HG02642 (cell line): ENCODE measurements around the gene GCNT3.
"Not testable (repeated sequence)": the region's sequence is repeated elsewhere in the genome, so short reads cannot be mapped to it uniquely, and the experiment has no call there.

ENCODE experiments used
- ATAC-seq: cut with Tn5 transposase; IDR thresholded peaks from one replicate; pipeline ENCODE4 v1.9.1; 2021; ENCODE audit warnings: mild to moderate bottlenecking; ENCODE audit not compliant: unreplicated experiment, poor library complexity

The GCNT3 gene

DNA sequence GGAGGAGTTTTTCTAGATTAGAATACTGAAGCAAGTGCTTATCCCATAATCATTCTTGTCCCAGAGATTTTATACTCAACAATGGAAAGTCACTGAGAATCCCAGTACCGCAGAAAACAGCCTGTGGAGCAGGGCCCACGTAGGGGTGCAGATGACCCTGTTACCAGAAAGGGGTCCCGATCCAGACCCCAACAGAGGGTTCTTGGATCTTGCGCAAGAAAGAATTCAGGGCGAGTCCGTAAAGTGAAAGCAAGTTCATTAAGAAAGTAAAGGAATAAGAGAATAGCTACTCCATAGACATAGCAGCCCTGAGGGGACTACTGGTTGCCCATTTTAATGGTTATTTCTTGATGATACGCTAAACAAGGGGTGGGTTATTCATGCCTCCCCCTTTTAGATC is 2.6 kb downstream of the GCNT3 start:
- no peak for ATAC-seq

DNA sequence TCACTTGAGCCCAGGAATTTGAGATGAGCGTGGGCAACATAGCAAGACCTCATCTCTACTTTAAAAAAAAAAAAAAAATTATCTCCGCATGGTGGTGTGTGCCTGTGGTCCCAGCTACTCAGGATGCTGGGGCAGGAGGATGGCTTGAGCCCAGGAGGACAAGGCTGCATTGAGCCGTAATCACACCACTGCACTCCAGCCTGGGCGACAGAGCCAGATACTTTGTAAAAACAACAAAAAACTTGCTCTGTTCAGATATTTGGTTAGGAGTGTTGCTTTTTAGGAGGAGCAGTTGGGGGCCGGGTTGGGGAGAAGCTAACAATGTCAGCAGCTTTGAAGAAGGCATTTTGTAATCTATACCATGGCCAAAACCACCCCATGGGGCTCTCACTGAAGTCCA is 4.1 kb downstream of the GCNT3 start:
- ATAC-seq: no peak

DNA sequence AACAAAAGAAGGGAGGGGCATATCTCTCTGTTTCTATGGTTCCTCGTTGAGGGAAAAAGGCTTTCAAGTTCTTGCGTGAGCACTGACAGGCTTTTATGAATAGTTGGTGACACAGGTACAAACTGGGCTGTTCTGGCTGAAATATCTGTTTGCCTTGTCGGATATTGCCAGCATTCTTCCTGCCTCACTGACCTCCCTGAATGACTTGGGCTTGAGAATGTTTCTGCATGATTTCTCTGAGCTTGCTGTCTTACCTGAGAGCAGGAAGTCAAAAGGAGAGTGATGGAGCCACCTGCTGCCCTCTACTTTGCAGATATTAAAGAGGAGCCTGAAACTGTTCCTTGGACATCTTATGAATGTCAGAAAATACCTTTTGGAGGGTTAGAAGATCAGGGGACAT is 4.8 kb downstream of the GCNT3 start:
- ATAC-seq: no peak

DNA sequence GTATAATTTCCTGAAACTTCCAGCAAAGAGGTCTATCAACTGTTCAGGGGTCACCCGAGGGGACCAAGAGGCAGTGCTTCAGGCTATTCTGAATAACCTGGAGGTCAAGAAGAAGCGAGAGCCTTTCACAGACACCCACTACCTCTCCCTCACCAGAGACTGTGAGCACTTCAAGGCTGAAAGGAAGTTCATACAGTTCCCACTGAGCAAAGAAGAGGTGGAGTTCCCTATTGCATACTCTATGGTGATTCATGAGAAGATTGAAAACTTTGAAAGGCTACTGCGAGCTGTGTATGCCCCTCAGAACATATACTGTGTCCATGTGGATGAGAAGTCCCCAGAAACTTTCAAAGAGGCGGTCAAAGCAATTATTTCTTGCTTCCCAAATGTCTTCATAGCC is 6.8 kb downstream of the GCNT3 start:
- no peak for ATAC-seq

DNA sequence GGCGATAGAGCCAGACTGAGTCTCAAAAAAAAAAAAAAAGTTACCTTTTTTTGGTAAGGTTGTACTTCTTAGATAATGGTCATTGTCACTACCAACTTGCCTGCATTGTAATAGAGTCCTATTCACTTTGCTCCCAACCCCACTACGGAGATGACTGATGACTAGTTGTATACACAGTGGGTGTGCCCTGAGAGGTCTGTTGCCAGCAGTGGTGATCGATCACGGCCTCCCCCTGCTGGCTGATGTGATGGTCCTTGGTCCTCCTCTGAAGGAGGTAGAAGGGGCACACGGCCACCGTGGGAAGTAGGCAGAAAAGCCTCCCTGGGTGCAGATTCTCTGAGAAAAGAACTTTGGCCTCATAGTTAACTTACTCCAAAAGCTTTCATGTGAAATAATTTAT is 10.7 kb downstream of the GCNT3 start:
- peak; percentile 70 for ATAC-seq

DNA sequence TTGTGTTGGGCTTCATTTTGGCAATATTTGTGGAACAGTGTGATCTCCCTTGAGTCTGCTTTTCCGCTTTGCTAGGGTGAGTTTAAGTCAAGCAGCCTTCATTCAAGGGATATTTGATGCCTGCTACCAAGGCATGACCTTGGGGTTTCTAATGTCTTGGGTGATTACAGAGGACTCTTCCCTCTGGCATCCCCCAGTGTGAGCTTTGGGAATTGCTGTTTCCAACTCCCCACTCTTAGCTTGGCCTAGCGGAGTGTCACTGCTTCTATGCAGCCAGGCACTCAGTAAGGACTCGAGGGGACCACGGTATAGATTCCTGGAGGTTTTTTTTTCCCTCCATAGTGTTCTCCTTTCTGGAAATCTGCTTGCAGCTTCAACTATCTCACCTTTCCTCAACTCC is 21.1 kb downstream of the GCNT3 start:
- no peak for ATAC-seq

DNA sequence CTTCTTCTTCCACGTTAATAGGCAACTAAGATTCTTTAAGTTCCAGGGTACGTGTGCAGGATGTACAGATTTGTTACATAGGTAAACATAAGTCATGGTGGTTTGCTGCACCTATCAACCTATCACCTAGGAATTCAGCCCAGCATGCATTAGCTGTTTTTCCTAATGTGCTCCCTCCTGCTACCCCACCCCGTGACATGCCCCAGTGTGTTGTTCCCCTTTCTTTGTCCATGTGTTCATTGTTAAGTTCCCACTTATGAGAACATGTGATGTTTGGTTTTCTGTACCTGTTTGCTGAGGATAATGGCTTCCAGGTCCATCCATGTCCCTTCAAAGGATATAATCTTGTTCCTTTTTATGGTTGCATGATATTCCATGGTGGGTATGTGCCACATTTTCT is 24.6 kb downstream of the GCNT3 start:
- ATAC-seq: no peak

DNA sequence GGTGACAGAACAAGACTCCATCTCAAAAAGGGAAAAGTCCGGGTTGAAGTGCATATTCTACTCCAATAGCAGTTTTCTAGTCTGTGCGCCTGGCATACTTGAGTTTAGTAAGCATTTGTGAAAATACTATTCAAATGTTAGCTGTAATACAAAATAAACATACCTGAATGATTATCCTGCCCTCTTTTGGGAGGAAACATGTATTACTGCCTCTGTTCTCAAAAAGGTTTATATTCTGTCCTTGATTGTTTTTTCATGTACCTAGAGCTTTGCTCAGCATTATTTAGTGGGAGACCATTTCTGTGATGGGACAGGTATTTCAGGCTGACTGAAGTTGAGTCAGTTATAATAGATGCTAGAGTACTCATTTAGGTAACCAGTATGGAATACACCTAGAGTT is 25.9 kb downstream of the GCNT3 start:
- ATAC-seq: not testable (repeated sequence)

DNA sequence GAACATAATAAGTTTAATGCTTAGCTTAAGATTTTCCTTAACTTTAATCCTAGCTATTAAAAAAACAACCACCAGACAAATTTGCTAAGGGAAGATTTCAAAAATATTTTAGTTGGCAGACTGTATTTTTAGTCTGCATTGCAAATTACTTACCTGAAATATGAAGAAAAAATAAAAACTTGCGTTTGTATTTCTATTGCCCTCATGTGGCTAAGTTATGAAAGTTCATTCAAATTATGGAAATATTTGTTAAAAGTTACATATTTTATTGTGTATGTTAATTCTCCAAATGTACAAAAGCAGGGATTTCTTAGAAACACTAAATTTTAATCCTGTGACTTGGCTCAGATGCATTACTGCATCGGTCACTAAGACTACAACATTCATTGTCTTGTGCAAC is 30.8 kb downstream of the GCNT3 start:
- ATAC-seq: no peak

DNA sequence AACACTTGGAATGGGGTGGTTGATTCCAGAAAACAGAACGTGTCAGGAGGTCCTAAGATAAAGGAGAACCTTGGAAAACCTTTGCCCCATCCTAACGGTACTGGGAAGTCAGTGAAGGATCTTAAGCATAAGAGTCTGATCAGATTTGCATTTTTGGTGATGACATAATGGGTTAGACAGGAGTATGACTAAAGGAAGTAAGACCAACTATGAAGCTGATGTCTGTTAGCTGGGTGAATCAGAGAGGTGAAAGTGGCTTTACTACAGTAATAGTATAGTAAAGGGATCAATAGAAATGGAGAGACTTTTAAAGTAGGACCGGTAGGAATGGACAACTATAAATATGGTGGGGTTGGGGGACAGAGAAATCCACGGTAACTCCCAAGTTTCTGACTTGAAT is 33.2 kb downstream of the GCNT3 start:
- no peak for ATAC-seq

DNA sequence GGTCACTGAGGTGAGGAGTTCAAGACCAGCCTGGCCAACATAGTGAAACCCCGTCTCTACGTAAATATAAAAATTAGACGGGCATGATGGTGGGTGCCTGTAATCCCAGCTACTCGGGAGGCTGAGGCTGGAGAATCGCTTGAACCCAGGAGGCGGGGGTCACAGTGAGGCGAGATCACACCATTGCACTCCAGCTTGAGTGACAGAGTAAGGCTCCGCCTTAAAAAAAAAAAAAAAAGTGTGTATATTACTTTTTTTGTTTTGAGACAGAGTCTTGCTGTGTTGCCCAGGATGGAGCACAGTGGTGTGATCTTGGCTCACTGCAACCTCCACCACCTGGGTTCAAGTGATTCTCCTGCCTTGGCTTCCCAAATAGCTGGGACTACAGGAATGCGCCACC is 34.2 kb downstream of the GCNT3 start:
- not testable (repeated sequence) for ATAC-seq

DNA sequence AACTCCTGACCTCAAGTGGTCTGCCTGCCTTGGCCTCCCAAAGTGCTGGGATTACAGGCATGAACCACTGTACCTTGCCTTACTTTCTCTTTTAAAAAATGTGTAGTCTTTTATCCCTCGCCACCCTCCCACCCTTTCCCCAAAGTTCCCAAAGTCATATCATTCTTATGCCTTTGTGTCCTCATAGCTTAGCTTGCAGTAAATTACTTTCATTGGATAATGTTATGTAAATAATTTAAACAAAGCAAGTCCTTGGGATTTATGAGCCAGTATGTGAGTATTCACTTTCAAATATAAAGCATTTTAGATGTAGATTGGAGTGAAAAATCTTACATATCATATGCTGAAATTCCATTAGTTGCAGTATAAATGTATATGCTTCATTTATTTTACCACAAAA is 34.7 kb downstream of the GCNT3 start:
- no peak for ATAC-seq

DNA sequence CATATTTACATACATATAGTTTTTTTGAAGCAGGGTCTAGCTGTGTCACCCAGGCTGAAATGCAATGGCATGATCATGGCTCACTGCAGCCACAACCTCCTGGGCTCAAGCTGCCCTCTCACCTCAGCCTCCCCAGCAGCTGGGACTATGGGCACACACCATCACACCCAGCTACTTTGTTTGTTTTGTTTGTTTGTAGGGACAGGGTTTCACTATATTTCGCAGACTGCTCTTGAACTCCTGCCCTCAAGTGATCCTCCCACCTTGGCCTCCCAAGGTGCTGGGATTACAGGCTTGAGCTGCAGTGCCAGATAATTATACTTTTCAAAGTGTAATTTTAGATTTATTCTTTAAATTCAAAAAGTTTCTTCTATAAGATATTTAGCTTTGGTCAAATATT is 35.5 kb downstream of the GCNT3 start:
- ATAC-seq: no peak

DNA sequence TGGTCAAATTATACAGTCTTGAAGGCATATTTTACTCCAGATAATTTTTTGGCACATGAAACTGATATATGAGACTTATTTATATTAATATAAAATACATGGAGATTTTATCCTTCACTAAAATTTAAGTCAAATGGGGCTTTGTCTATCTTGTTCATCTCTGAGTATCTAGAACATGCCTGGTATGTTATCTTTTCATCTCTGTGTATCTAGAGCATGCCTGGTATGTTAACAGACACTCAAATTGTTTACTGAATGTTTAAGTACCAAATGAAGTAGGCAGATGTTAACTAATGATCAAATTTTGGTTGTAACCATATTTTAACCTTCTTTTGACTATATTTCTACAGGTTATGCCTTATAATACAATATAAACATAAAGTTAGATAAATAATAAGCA is 38.0 kb downstream of the GCNT3 start:
- no peak for ATAC-seq

DNA sequence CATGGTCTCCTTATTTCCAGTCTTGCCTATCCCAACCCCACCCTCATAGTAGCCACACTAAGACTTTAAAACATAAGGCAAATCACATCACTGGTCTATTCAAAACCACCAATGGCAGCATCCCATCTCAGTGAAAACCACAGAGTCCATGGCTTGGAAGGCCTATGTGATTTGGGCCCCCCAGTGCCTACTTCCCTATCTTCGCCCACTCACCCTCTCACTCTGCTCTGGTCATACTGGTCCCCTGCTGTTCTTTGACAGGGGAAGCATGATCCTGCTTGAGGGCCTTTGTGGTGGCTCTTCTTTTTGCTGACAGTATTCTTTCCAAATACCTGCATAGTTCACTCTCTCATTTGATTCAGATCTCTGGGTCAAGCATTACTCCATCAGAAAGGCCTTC is 42.5 kb downstream of the GCNT3 start:
- ATAC-seq: no peak

DNA sequence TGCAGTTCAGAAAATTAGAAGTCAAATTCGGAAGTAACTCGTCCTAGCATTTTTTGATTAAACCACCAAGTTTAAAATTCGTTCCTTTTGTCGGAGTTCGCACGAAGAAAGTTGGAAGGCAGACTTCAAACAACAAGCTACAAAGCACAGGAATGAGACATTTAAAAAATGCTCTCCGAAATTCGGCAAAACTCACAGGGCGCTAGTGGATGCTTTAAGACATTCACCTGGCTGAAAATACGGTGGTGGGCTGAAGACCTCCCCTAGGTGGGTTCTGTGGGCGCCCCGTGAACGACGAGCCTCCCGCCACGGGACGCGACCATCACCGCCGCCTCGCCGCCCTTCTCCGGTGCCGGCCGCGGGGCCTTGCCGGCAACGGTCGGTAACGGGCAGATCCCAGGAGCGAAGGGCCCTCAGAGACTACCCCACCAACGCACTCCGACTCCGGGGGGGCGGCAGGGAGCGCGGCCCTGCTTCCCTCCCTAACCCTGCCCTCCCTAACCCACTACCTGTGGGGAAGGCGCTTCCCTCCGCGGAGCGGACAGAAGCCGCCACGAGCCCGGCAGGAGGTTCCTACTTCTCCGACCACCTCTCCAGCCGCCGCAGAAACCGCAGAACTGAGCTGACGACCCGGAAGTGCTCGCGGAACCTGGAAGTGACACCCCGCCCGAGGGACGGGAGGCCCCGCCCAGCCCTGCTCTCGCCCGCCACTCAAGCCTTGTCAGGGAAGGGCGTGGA is 45.5 kb downstream of the GCNT3 start, which contains the start of gene GTF2A2:
Gene GTF2A2 (minus strand): TSS at position 619 of the 738 bp plus-strand sequence. CDS start 5,238 bp downstream, outside the sequence.
- peak; percentile 99 for ATAC-seq

DNA sequence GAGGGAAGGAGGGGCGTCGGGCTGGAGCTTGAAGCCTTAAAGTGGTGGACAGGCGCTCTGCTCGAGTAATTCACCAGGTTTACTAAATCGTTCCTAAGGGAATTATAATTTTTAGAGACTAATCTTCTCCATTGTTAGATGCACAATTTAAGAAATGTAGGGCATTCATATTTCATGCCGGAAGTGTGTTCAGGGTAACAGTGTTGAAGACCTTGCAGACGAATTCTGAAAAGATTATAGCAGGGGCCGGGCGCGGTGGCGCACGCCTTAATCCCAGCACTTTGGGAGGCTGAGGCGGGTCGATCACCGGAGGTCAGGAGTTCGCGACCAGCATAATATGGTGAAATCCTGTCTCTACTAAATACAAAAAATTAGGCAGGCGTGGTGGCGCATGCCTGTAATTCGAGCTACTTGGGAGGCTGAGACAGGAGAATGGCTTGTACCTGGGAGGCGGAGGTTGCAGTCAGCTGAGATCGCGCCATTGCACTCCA is 46.1 kb downstream of the GCNT3 start:
- ATAC-seq: no peak

DNA sequence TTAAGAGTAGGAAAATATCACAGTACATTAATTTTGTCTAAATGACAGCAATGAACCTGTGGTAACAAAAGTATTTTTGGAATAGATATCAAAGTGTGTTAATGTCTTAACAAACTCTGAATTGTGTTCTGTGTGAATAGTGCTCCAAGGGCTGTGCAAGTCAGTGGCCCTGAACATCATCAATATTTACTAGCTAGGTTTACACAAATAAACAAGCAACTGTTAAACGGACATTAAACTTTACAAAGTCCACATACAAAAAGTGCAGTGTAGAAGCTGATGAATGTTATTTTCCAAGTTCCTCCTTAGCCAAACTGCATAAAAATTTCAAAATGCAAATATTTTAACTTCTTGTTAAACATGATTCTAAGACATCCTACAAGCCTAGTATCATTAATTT is 47.8 kb downstream of the GCNT3 start:
- ATAC-seq: no peak

DNA sequence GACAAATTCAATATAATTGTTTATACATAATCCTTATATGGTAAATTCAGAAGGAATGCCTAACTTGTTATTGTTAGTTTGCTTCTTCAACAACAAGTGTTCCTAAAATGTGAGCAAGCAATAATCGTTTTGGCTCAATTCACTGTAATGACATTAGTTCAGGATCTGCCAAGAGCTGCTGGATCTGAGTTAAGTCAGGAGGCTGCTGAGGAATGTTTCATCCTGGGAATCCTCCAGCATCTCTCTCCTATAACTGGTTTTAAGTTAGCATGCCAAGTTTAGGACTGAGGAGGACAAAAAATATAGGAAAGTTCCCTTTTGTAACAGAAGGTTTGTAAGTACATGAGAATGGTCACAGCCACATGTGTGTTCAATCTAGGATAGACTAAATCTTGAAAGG is 50.7 kb downstream of the GCNT3 start:
- no peak for ATAC-seq

DNA sequence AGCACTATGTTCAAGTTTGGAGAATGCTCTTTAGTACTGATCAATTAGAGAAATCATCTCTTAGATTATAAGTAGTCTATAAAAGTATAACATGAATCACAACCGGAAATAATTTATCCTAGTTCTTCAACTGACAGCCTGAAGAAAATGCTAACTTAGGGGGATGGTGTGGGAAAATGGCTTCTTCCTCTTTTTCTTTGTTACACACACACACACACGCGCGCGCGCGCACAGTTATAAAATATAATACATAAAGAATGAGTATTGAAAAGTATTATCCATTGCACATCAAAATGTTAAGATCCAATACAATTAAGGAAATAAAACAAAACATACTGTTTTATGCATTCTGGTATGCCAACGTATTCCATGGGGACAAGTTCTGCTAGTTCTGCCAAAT is 57.0 kb downstream of the GCNT3 start:
- no peak for ATAC-seq
